ENCODE data around the gene AGPAT3. TPM values are rescaled to one million over a fixed set of nuclear protein-coding genes. Genes with fewer than 3 reads are reported as not detected.

The AGPAT3 gene
- total RNA-seq, 2 experiments from 2014 or later, result 101 to 102 TPM

- H3K36me3 Mint-ChIP-seq (ENCODE audit: low read depth), result no peaks in the 10 kb centered on the region
- ChIA-PET POLR2A (no interaction called here), CTCF (interaction anchor here (1.4 kb wide), 1 partner anchor 9 kb away, joined by 3 read pairs; no protein-coding TSS in a partner anchor)
- DNase-seq, result no peak
- peaks cover 6% of the 10 kb centered on the region for H3K4me1 Mint-ChIP-seq
- H3K4me3 Mint-ChIP-seq, result no peak overlapping the region
- no peaks in the 10 kb centered on the region for H3K9me3 Mint-ChIP-seq
- no peak overlapping the region for H3K27ac Mint-ChIP-seq
- no peaks in the 10 kb centered on the region for H3K27me3 Mint-ChIP-seq
Measured at GRCh38 chr21:43988016-43988415, 123.0 kb downstream of the AGPAT3 start.

DNA sequence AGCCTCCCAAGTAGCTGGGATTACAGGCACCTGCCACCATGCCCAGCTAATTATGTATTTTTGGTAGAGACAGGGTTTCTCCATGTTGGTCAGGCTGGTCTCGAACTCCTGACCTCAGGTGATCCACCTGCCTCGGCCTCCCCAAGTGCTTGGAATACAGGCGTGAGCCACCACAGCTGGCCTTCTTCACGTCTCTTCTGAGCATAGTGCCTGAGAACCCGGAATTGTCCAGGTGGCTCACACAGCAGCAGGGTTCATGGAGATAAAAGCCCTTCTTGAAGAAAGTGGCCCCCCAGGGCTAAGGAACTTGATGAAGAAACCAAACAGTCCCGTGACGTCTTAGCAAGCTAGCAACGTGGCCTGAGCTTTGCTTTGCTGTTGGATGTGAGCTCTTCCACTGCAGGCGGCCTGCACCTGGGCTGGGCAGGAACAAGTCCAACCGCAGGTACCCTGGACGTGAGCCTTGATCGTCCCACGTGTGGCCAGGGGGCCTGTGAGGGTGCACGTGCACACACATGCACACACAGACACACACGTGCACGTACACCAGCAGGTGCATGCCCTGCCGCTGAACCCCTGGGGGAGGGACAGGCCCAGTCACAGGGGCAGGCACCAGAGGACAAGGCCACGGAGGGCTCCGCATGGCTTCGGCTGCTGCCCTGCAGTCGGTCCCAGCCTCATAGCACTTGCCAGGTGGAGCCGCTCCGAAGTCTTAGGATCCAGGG lies 123.6 kb downstream of the AGPAT3 start:
- no peaks in the 10 kb centered on the region for H3K36me3 Mint-ChIP-seq (ENCODE audit: low read depth)
- POLR2A ChIA-PET, result no interaction called here
- no peaks in the 10 kb centered on the region for H3K27me3 Mint-ChIP-seq
- CTCF ChIA-PET, result interaction anchor here (1.4 kb wide), 1 partner anchor 9 kb away, joined by 3 read pairs; no protein-coding TSS in a partner anchor
- no peak for DNase-seq
- peaks cover 6% of the 10 kb centered on the region for H3K4me1 Mint-ChIP-seq
- H3K4me3 Mint-ChIP-seq, result no peak overlapping the region
- H3K27ac Mint-ChIP-seq, result no peak overlapping the region
- no peaks in the 10 kb centered on the region for H3K9me3 Mint-ChIP-seq

DNA sequence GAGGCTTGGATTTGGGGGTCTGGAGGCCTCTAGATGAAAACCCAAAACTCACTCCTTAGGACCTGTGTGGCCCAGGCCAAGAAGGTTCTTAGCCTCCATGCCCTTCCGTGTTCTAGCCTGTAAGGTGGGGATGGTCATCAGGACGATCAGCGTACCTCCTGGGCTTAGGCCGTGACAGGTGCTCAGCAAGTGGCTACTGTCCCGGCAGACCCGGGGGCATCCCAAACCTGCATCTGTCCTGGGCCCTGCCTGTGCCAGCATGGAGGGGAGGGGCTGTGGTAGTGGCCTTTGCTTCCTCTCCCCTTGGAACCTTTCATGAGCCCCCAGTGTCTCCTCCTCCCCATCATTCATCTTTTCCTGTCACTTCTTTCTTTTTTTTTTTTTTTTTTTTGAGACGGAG lies 124.4 kb downstream of the AGPAT3 start:
- no peak overlapping the region for H3K27ac Mint-ChIP-seq
- H3K4me3 Mint-ChIP-seq, result no peak overlapping the region
- DNase-seq, result no peak
- no peaks in the 10 kb centered on the region for H3K36me3 Mint-ChIP-seq (ENCODE audit: low read depth)
- ChIA-PET CTCF (no interaction called here), POLR2A (no interaction called here)
- H3K9me3 Mint-ChIP-seq, result no peaks in the 10 kb centered on the region
- no peaks in the 10 kb centered on the region for H3K27me3 Mint-ChIP-seq
- H3K4me1 Mint-ChIP-seq, result peaks cover 6% of the 10 kb centered on the region

DNA sequence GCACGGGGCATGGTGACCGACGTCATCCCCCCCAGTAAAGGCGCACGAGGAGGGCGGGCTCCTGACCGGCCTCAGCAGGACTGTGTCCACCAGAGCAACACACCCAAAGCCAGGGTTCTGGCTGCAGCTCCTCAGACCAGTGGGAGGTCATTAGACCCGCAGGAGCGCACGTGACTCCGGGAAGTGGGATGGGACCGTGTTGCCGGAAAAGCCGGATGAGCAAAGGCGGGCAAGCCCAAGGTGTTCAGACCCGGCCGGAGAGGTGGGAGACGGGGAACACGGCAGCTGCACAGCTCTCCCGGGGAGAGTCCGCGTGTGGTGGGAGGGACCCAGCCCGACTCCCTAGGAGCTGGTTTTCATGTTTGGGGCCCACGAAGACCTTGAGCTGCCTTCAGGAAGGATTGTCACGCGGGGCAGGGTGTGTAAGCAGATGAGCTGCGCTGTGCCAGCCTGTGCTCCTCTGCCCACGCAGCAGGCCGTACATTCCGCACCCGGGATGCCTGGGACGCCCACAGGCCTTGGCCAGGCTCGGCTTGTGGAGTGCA lies 126.5 kb downstream of the AGPAT3 start:
- POLR2A ChIA-PET, result interaction anchor here (0.9 kb wide), 1 partner anchor 19 kb away, joined by 3 read pairs; no protein-coding TSS in a partner anchor
- Mint-ChIP-seq H3K4me3 (no peak overlapping the region), H3K27ac (no peak overlapping the region), H3K36me3 (ENCODE audit: low read depth) (no peaks in the 10 kb centered on the region), H3K9me3 (no peaks in the 10 kb centered on the region), H3K27me3 (peaks cover 5% of the 10 kb centered on the region), H3K4me1 (no peaks in the 10 kb centered on the region)
- DNase-seq, result no peak
- CTCF ChIA-PET, result no interaction called here

DNA sequence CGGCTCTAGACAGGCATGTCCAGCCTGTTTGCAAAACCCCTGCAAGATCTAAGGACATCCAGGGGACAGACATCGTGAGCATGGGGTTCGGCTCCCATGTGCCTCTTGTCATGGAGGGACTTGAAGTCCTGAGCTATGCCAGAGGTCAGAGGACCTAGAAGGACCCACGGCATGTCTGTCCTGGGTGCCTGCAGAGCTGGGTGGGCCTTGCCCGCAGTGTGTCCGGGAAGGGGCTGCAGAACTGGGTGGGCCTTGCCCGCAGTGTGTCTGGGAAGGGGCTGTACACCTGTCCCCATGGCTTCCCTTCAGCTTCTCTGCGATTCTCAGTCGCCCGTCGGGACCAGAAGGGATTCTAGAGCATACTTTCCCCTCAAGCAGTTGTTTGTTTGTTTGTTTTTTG lies 127.1 kb downstream of the AGPAT3 start:
- CTCF ChIA-PET, result no interaction called here
- Mint-ChIP-seq H3K36me3 (ENCODE audit: low read depth) (no peaks in the 10 kb centered on the region), H3K4me3 (no peak overlapping the region), H3K4me1 (no peaks in the 10 kb centered on the region), H3K27ac (no peak overlapping the region), H3K27me3 (peaks cover 8% of the 10 kb centered on the region), H3K9me3 (no peaks in the 10 kb centered on the region)
- POLR2A ChIA-PET, result interaction anchor here (0.9 kb wide), 1 partner anchor 19 kb away, joined by 3 read pairs; no protein-coding TSS in a partner anchor
- DNase-seq, result no peak

- peaks cover 18% of the 10 kb centered on the region for H3K27me3 Mint-ChIP-seq
- ChIA-PET CTCF (no interaction called here), POLR2A (no interaction called here)
Measured at GRCh38 chr21:43993420-43993934, 128.5 kb downstream of the AGPAT3 start.

GRCh38 chr21:43994085-43994484 lies 129.1 kb downstream of the AGPAT3 start:
- DNase-seq, result no peak
- CTCF ChIA-PET, result no interaction called here
- H3K9me3 Mint-ChIP-seq, result no peaks in the 10 kb centered on the region
- no peaks in the 10 kb centered on the region for H3K4me1 Mint-ChIP-seq
- H3K36me3 Mint-ChIP-seq (ENCODE audit: low read depth), result no peaks in the 10 kb centered on the region
- H3K27me3 Mint-ChIP-seq, result peaks cover 20% of the 10 kb centered on the region
- H3K4me3 Mint-ChIP-seq, result no peak overlapping the region
- no peak overlapping the region for H3K27ac Mint-ChIP-seq
- POLR2A ChIA-PET, result interaction anchor here (1.3 kb wide), 1 partner anchor 89 kb away, joined by 3 read pairs; no protein-coding TSS in a partner anchor

More at GRCh38 chr21:43993420-43993934, 128.5 kb downstream of the AGPAT3 start:
- Mint-ChIP-seq H3K36me3 (ENCODE audit: low read depth) (no peaks in the 10 kb centered on the region), H3K4me3 (no peak overlapping the region), H3K9me3 (no peaks in the 10 kb centered on the region), H3K4me1 (no peaks in the 10 kb centered on the region), H3K27ac (no peak overlapping the region)
- no peak for DNase-seq

DNA sequence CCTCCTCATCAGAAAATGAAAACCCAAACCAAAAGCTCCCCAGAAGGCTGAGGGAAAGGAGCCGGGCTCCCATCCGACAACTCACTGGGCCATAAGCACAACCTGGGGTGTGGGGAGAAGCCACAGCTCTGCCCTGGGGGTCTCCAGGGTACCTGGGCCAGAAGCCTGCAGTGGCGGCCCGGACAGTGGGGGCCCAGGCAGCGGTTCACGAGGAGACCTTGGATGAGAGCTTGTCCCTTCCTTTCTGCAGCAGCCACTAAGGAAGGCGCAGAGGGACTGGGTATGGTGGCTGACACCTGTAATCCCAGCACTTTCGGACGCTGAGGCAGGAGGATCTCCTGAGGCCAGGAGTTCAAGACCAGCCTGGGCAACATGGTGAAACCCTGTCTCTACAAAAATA lies 129.6 kb downstream of the AGPAT3 start:
- CTCF ChIA-PET, result no interaction called here
- peaks cover 21% of the 10 kb centered on the region for H3K27me3 Mint-ChIP-seq
- H3K36me3 Mint-ChIP-seq (ENCODE audit: low read depth), result no peaks in the 10 kb centered on the region
- H3K9me3 Mint-ChIP-seq, result no peaks in the 10 kb centered on the region
- no peak overlapping the region for H3K4me3 Mint-ChIP-seq
- POLR2A ChIA-PET, result interaction anchor here (1.3 kb wide), 1 partner anchor 89 kb away, joined by 3 read pairs; no protein-coding TSS in a partner anchor
- no peak overlapping the region for H3K27ac Mint-ChIP-seq
- DNase-seq, result no peak
- H3K4me1 Mint-ChIP-seq, result no peaks in the 10 kb centered on the region

DNA sequence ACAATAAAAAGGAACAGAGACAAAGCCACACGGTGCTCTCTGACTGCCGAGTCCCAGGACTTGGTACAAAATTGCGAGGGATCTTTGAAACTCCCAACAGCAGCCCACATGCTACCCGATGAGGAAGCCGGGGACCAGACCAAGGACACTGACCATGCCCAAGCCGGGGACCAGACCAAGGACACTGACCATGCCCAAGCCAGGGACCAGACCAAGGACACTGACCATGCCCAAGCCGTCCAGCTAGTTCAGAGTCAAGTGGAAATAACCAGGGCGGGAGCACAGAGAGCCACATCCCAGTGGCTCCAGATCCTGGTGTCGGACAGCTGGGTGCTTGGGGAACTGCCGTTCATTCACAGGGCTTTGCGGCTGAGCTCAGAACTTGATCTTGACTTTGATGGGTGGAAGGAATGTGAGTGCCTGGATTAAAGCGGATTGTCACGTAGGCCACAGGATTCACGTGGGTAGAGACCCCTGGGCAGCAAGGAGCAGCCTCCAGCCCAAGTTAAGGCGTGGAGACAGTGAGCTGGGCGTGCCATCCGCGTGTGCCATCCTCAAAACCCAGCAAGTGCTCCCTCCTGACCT lies 130.6 kb downstream of the AGPAT3 start:
- no peak overlapping the region for H3K27ac Mint-ChIP-seq
- peaks cover 23% of the 10 kb centered on the region for H3K27me3 Mint-ChIP-seq
- no peaks in the 10 kb centered on the region for H3K4me1 Mint-ChIP-seq
- ChIA-PET CTCF (no interaction called here), POLR2A (interaction anchor here (1.3 kb wide), 1 partner anchor 88 kb away, joined by 3 read pairs; no protein-coding TSS in a partner anchor)
- no peaks in the 10 kb centered on the region for H3K9me3 Mint-ChIP-seq
- no peaks in the 10 kb centered on the region for H3K36me3 Mint-ChIP-seq (ENCODE audit: low read depth)
- no peak for DNase-seq
- H3K4me3 Mint-ChIP-seq, result no peak overlapping the region

- ChIA-PET CTCF (interaction anchor here (1.2 kb wide), 1 partner anchor 10 kb away, joined by 3 read pairs; no protein-coding TSS in a partner anchor), POLR2A (interaction anchor here (1.0 kb wide), 1 partner anchor 14 kb away, joined by 3 read pairs; the partner anchor contains the start of gene TRAPPC10)
- no peaks in the 10 kb centered on the region for H3K4me1 Mint-ChIP-seq
- H3K9me3 Mint-ChIP-seq, result no peaks in the 10 kb centered on the region
- H3K4me3 Mint-ChIP-seq, result no peak overlapping the region
- no peak overlapping the region for H3K27ac Mint-ChIP-seq
- H3K36me3 Mint-ChIP-seq (ENCODE audit: low read depth), result no peaks in the 10 kb centered on the region
- DNase-seq, result no peak
- H3K27me3 Mint-ChIP-seq, result peaks cover 23% of the 10 kb centered on the region
Measured at GRCh38 chr21:43997766-43998742, 133.0 kb downstream of the AGPAT3 start.

- POLR2A ChIA-PET, result no interaction called here
- DNase-seq, result no peak
- no peak overlapping the region for H3K4me3 Mint-ChIP-seq
- CTCF ChIA-PET, result no interaction called here
- H3K9me3 Mint-ChIP-seq, result no peaks in the 10 kb centered on the region
- H3K36me3 Mint-ChIP-seq (ENCODE audit: low read depth), result no peaks in the 10 kb centered on the region
- no peak overlapping the region for H3K27ac Mint-ChIP-seq
- H3K4me1 Mint-ChIP-seq, result no peaks in the 10 kb centered on the region
- peaks cover 23% of the 10 kb centered on the region for H3K27me3 Mint-ChIP-seq
Measured at GRCh38 chr21:44000360-44000759, 135.3 kb downstream of the AGPAT3 start.

GRCh38 chr21:44002511-44002910 lies 137.5 kb downstream of the AGPAT3 start:
- DNase-seq, result no peak
- no peaks in the 10 kb centered on the region for H3K4me1 Mint-ChIP-seq
- H3K9me3 Mint-ChIP-seq, result no peaks in the 10 kb centered on the region
- peaks cover 12% of the 10 kb centered on the region for H3K27me3 Mint-ChIP-seq
- POLR2A ChIA-PET, result interaction anchor here (1.4 kb wide), 1 partner anchor 10 kb away, joined by 5 read pairs; the partner anchor contains the start of gene TRAPPC10
- H3K4me3 Mint-ChIP-seq, result no peak overlapping the region
- no peaks in the 10 kb centered on the region for H3K36me3 Mint-ChIP-seq (ENCODE audit: low read depth)
- CTCF ChIA-PET, result no interaction called here
- H3K27ac Mint-ChIP-seq, result no peak overlapping the region
